GM12891 (cell line): Measurements from ENCODE around the gene EML6.

Experiments used
- POLR2A ChIP-seq: IDR thresholded peaks from 2 replicates; pipeline ENCODE4 v1.6.1; 2011; ENCODE audit warnings: low read depth, low read length, control low read depth
- POLR2AphosphoS5 ChIP-seq: IDR thresholded peaks from 2 replicates; pipeline ENCODE4 v1.6.1; 2011; ENCODE audit warnings: low read depth, low read length, control low read depth
- POU2F2 ChIP-seq: IDR thresholded peaks from 2 replicates; pipeline ENCODE4 v1.6.1; 2011; ENCODE audit warnings: low read depth, mild to moderate bottlenecking, control low read depth, low read length, moderate library complexity
- SPI1 ChIP-seq: IDR thresholded peaks from 2 replicates; pipeline ENCODE4 v1.6.1; 2011; ENCODE audit warnings: low read depth, low read length, control low read depth
- TAF1 ChIP-seq: IDR thresholded peaks from 2 replicates; pipeline ENCODE4 v1.6.1; 2011; ENCODE audit warnings: low read depth, low read length, control low read depth

DNA sequence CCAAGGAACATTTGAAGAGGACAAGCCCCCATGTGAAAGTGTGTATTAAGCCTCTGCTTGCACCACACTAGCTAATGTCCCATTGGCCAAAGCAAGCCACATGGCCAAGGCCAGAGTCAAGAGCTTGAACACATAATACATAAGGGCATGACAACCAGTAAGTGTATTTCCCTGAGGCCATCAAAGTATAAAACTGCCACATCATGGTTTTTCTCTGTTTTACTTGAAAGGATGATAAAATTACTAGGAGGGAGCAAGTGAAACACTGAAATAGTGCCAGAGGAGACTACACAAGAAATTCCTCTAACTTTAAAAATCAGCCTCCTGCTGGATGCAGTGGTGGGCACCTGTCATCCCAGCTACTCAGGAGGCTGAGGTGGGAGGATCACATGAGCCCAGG, 30.9 kb upstream of the EML6 start:
- TF ChIP-seq TAF1, result no peak
- TF ChIP-seq POLR2A, result no peak
- no peak for TF ChIP-seq SPI1
- TF ChIP-seq POLR2AphosphoS5, result no peak
- no peak for TF ChIP-seq POU2F2
